HepG2 (cell line): ENCODE measurements around the gene SOBP. TPM values are rescaled to one million over a fixed set of nuclear protein-coding genes. Genes with fewer than 3 reads are reported as not detected.

Experiments used
- CBX5 ChIP-seq: sonication (generic); formaldehyde crosslinking; IDR thresholded peaks from 2 replicates; pipeline ENCODE4 v1.4.0; 2020; ENCODE audit warnings: missing genetic modification reagents, borderline replicate concordance
- HNF4A ChIP-seq: sonication (generic); formaldehyde crosslinking; IDR thresholded peaks from 2 replicates; pipeline ENCODE4 v1.4.0; 2020; ENCODE audit warnings: missing genetic modification reagents
- KMT2B ChIP-seq: IDR thresholded peaks from 2 replicates; pipeline ENCODE4 v1.6.1; 2016; ENCODE audit warnings: missing genetic modification reagents, missing compliant biosample characterization
- SETDB1 ChIP-seq: sonication (generic); formaldehyde crosslinking; IDR thresholded peaks from 2 replicates; pipeline ENCODE4 v1.5.1; 2020; ENCODE audit warnings: missing genetic modification reagents, mild to moderate bottlenecking, borderline replicate concordance
- SRSF1 ChIP-seq: fragments of 200-400 bp; formaldehyde crosslinking; optimal IDR thresholded peaks from 2 replicates; pipeline ENCODE3; 2017; ENCODE audit warnings: mild to moderate bottlenecking, low read depth, low read length, moderate library complexity
- TBX3 ChIP-seq: fragments of 450-650 bp; IDR thresholded peaks from 2 replicates; pipeline ENCODE4 v1.6.1; 2017; ENCODE audit warnings: antibody characterized with exemption, mild to moderate bottlenecking, inconsistent platforms, borderline replicate concordance
- ZFP1 ChIP-seq: IDR thresholded peaks from 2 replicates; pipeline ENCODE4 v1.6.1; 2016
- ZNF44 ChIP-seq: sonication (generic); formaldehyde crosslinking; IDR thresholded peaks from 2 replicates; pipeline ENCODE4 v1.5.1; 2020; ENCODE audit warnings: mild to moderate bottlenecking, missing genetic modification reagents
- polyA plus RNA-seq, 8 experiments: library from polyadenylated mRNA; depleted of rRNA in 3 of 8; stranded (reverse) in 7 of 8; unstranded in 1 of 8; fragments of >200 nt; fragmentation: Illumina TruSeq in 4 of 8; extraction: Trizol in 4 of 8; gene quantifications; 2 replicates each; pipeline versions ENCODE4 v1.2.1 to v1.2.3, GENCODE V29; 2011 to 2016; ENCODE audit warnings: low read depth in 4 of 8, missing spikeins in 1 of 8, mixed read lengths in 1 of 8; ENCODE audit not compliant: insufficient read depth in 1 of 8
- total RNA-seq, 5 experiments: library from RNA; depleted of rRNA; stranded (reverse); fragments of >200 nt; fragmentation: Illumina TruSeq; extraction: Trizol; gene quantifications; 2 replicates each; pipeline ENCODE4 v1.2.3, GENCODE V29; 2016; ENCODE audit warnings: low read depth in 1 of 5
- TF ChIP-seq, protein P1 (sequence below): sonication (generic); formaldehyde crosslinking; IDR thresholded peaks from 2 replicates; pipeline ENCODE4 v1.4.0; 2020; ENCODE audit warnings: missing genetic modification reagents, borderline replicate concordance
- TF ChIP-seq, protein P2 (sequence below): sonication (generic); formaldehyde crosslinking; IDR thresholded peaks from 2 replicates; pipeline ENCODE4 v1.5.1; 2020; ENCODE audit warnings: mild to moderate bottlenecking, missing genetic modification reagents, moderate library complexity

The SOBP gene
- total and polyA plus RNA-seq, 2 of the 13 experiments (the other 11 are each of a cell fraction or from before 2014, with no cell fraction given) = 1.5 to 6.9 TPM

DNA sequence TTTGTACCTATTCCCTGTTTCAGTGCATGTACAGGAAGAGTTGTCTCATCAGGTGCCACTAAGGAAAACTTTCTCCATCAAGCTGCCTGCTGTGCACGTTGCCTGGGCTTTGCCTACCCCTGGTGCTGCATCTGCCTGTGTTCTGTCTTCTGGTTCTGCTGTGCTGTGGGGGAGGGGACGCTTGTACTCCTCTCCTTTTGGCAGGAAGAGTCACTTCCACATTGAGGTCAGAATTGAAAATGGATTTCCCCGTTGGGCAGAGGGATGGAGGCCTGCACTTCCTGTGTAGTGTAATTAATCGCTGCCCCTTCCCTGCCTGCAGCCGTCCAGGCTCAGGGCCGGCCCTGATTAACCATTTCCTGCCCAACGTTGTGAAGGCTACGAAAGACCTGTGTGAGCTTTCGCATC lies 180.9 kb downstream of the SOBP start (continued):
- TF ChIP-seq, protein P1, sequence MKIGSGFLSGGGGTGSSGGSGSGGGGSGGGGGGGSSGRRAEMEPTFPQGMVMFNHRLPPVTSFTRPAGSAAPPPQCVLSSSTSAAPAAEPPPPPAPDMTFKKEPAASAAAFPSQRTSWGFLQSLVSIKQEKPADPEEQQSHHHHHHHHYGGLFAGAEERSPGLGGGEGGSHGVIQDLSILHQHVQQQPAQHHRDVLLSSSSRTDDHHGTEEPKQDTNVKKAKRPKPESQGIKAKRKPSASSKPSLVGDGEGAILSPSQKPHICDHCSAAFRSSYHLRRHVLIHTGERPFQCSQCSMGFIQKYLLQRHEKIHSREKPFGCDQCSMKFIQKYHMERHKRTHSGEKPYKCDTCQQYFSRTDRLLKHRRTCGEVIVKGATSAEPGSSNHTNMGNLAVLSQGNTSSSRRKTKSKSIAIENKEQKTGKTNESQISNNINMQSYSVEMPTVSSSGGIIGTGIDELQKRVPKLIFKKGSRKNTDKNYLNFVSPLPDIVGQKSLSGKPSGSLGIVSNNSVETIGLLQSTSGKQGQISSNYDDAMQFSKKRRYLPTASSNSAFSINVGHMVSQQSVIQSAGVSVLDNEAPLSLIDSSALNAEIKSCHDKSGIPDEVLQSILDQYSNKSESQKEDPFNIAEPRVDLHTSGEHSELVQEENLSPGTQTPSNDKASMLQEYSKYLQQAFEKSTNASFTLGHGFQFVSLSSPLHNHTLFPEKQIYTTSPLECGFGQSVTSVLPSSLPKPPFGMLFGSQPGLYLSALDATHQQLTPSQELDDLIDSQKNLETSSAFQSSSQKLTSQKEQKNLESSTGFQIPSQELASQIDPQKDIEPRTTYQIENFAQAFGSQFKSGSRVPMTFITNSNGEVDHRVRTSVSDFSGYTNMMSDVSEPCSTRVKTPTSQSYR (CRISPR knock-in tag) = peak; percentile 86
- TF ChIP-seq, protein P2, sequence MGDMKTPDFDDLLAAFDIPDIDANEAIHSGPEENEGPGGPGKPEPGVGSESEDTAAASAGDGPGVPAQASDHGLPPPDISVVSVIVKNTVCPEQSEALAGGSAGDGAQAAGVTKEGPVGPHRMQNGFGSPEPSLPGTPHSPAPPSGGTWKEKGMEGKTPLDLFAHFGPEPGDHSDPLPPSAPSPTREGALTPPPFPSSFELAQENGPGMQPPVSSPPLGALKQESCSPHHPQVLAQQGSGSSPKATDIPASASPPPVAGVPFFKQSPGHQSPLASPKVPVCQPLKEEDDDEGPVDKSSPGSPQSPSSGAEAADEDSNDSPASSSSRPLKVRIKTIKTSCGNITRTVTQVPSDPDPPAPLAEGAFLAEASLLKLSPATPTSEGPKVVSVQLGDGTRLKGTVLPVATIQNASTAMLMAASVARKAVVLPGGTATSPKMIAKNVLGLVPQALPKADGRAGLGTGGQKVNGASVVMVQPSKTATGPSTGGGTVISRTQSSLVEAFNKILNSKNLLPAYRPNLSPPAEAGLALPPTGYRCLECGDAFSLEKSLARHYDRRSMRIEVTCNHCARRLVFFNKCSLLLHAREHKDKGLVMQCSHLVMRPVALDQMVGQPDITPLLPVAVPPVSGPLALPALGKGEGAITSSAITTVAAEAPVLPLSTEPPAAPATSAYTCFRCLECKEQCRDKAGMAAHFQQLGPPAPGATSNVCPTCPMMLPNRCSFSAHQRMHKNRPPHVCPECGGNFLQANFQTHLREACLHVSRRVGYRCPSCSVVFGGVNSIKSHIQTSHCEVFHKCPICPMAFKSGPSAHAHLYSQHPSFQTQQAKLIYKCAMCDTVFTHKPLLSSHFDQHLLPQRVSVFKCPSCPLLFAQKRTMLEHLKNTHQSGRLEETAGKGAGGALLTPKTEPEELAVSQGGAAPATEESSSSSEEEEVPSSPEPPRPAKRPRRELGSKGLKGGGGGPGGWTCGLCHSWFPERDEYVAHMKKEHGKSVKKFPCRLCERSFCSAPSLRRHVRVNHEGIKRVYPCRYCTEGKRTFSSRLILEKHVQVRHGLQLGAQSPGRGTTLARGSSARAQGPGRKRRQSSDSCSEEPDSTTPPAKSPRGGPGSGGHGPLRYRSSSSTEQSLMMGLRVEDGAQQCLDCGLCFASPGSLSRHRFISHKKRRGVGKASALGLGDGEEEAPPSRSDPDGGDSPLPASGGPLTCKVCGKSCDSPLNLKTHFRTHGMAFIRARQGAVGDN (CRISPR knock-in tag) = peak; percentile 22; the same call in 1 of the 2 replicates
- TF ChIP-seq ZFP1 (CRISPR knock-in tag) = no peak
- TF ChIP-seq SRSF1 = no peak
- TF ChIP-seq TBX3 = no peak
- TF ChIP-seq SETDB1 (CRISPR knock-in tag) = no peak
- TF ChIP-seq ZNF44 (CRISPR knock-in tag) = no peak
- TF ChIP-seq CBX5 (CRISPR knock-in tag) = no peak
- no peak for TF ChIP-seq KMT2B (CRISPR knock-in tag)
- no peak for TF ChIP-seq HNF4A
